ENCODE measurements around the gene ARPC4.

ARPC4 gene

GRCh38 chr3:9782770-9783169 is 10.1 kb upstream of the ARPC4 start:
- H3K4me1 ChIP-seq (ENCODE audit: low read length), result no peaks in the 10 kb centered on the region
- DNase-seq, result no peak

DNA sequence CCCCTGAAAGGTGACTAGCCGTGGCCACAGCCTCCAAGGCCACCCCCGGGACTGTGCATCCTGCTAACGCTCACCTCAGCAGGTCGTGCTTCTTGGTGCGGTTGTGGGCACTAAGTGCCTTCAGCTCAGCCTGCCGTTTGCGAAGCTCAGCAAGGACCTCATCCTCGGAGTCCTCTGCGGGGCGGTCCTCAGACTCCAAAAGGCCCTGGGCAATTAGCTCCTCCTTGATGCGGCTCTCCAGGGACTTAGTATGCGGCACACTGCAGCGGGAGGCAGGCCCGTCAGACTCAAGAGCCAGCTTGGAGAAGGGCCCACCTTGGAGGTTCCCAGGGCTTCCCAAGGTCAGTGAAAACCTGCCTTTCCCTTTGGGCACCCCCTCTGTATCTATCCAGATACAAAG is 8.9 kb upstream of the ARPC4 start:
- Histone ChIP-seq H3F3A (ENCODE audit: insufficient read depth, low read length) (no peaks in the 10 kb centered on the region), H2AFZ (ENCODE audit: low read length) (no peak overlapping the region), H3K9me3 (replicated peaks; ENCODE audit: insufficient read depth, low read length) (no peaks in the 10 kb centered on the region), H3K4me1 (ENCODE audit: low read length) (no peaks in the 10 kb centered on the region), H3K9ac (ENCODE audit: low read length) (no peak overlapping the region), H3K27me3 (replicated peaks; ENCODE audit: insufficient read depth, low read length) (no peaks in the 10 kb centered on the region), H4K20me1 (ENCODE audit: insufficient read depth, low read length) (no peaks in the 10 kb centered on the region), H3K9me2 (replicated peaks; ENCODE audit: insufficient read depth, low read length) (no peaks in the 10 kb centered on the region), H3K36me3 (replicated peaks; ENCODE audit: insufficient read depth, low read length) (0 out of 2 replicates have a peak, but pooled peaks cover 2% of the 10 kb centered on the region), H3K79me2 (ENCODE audit: low read length) (no peaks in the 10 kb centered on the region), H3K4me2 (ENCODE audit: low read depth, low read length) (no peak overlapping the region), H3K27ac (ENCODE audit: low read length) (no peak overlapping the region), H3K4me3 (ENCODE audit: low read length) (no peak overlapping the region)
- no peak for TF ChIP-seq CTCF (IDR thresholded peaks at IDR 0.05; ENCODE audit: low read length)
- no peak for TF ChIP-seq EZH2phosphoT487 (IDR thresholded peaks at IDR 0.05; ENCODE audit: low read length)
- TF ChIP-seq EZH2 (optimal IDR thresholded peaks at IDR 0.05; ENCODE audit: low read depth, low read length), result no peak
- no peak for DNase-seq

More at GRCh38 chr3:9782770-9783169, 10.1 kb upstream of the ARPC4 start:
- H3K27me3 ChIP-seq (replicated peaks; ENCODE audit: insufficient read depth, low read length), result no peaks in the 10 kb centered on the region
- H3K4me3 ChIP-seq (ENCODE audit: low read length), result no peak overlapping the region
- TF ChIP-seq CTCF (IDR thresholded peaks at IDR 0.05; ENCODE audit: low read length) (peak; percentile 30), EZH2phosphoT487 (IDR thresholded peaks at IDR 0.05; ENCODE audit: low read length) (no peak)
- no peak overlapping the region for H2AFZ ChIP-seq (ENCODE audit: low read length)
- no peaks in the 10 kb centered on the region for H3K9me2 ChIP-seq (replicated peaks; ENCODE audit: insufficient read depth, low read length)
- no peak overlapping the region for H3K27ac ChIP-seq (ENCODE audit: low read length)
- H3K79me2 ChIP-seq (ENCODE audit: low read length), result no peaks in the 10 kb centered on the region
- no peaks in the 10 kb centered on the region for H3K9me3 ChIP-seq (replicated peaks; ENCODE audit: insufficient read depth, low read length)
- no peak overlapping the region for H3K4me2 ChIP-seq (ENCODE audit: low read depth, low read length)
- no peak overlapping the region for H3K9ac ChIP-seq (ENCODE audit: low read length)
- H3K36me3 ChIP-seq (replicated peaks; ENCODE audit: insufficient read depth, low read length), result 0 out of 2 replicates have a peak, but pooled peaks cover 2% of the 10 kb centered on the region
- no peaks in the 10 kb centered on the region for H3F3A ChIP-seq (ENCODE audit: insufficient read depth, low read length)
- no peaks in the 10 kb centered on the region for H4K20me1 ChIP-seq (ENCODE audit: insufficient read depth, low read length)

DNA sequence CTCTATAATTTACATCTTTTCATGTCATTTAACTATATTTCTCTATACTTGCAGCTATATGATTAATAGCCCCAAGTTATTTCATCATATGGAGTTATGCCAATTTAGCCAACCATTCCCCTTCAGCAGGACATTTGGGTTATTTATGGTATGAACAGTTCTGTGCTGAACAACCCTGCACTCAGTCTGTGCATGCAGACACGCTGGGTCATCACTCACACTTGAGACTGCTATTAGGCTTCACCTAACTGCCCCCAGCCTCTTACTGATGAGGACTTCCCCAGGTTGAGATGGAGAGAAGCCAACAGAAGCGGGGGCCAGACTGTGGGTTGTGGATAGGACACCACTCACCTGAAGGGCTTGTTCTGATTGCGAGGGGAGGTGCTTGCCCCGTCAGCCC is 7.9 kb upstream of the ARPC4 start:
- Histone ChIP-seq H3K27me3 (replicated peaks; ENCODE audit: insufficient read depth, low read length) (no peaks in the 10 kb centered on the region), H3K4me3 (ENCODE audit: low read length) (no peak overlapping the region), H3K4me2 (ENCODE audit: low read depth, low read length) (no peak overlapping the region), H3K36me3 (replicated peaks; ENCODE audit: insufficient read depth, low read length) (0 out of 2 replicates have a peak, but pooled peaks cover 2% of the 10 kb centered on the region), H4K20me1 (ENCODE audit: insufficient read depth, low read length) (no peaks in the 10 kb centered on the region), H3K9ac (ENCODE audit: low read length) (no peak overlapping the region), H2AFZ (ENCODE audit: low read length) (no peak overlapping the region), H3K79me2 (ENCODE audit: low read length) (no peaks in the 10 kb centered on the region), H3F3A (ENCODE audit: insufficient read depth, low read length) (no peaks in the 10 kb centered on the region), H3K9me3 (replicated peaks; ENCODE audit: insufficient read depth, low read length) (no peaks in the 10 kb centered on the region), H3K9me2 (replicated peaks; ENCODE audit: insufficient read depth, low read length) (no peaks in the 10 kb centered on the region), H3K4me1 (ENCODE audit: low read length) (no peaks in the 10 kb centered on the region), H3K27ac (ENCODE audit: low read length) (no peak overlapping the region)
- TF ChIP-seq EZH2 (optimal IDR thresholded peaks at IDR 0.05; ENCODE audit: low read depth, low read length), result no peak
- no peak for TF ChIP-seq CTCF (IDR thresholded peaks at IDR 0.05; ENCODE audit: low read length)
- TF ChIP-seq EZH2phosphoT487 (IDR thresholded peaks at IDR 0.05; ENCODE audit: low read length), result no peak
- no peak for DNase-seq

All from MM.1S (cell line).